ENCODE data around the gene PSTPIP1.

PSTPIP1 gene

GRCh38 chr15:77018796-77019505 is 24.0 kb downstream of the PSTPIP1 start:
- Histone ChIP-seq H3K4me1 (ENCODE audit: control insufficient read depth, insufficient read depth, low read length, poor library complexity, severe bottlenecking) (peaks cover 79% of the 10 kb centered on the region), H3K36me3 (ENCODE audit: control insufficient read depth, insufficient read depth, low read length) (peaks cover 33% of the 10 kb centered on the region)

GRCh38 chr15:77019521-77020331 is 24.8 kb downstream of the PSTPIP1 start:
- DNase-seq, result no peak
- Histone ChIP-seq H3K36me3 (ENCODE audit: control insufficient read depth, insufficient read depth, low read length) (peaks cover 34% of the 10 kb centered on the region), H3K4me3 (ENCODE audit: insufficient read depth, low read depth, low read length, poor library complexity, severe bottlenecking) (no peak overlapping the region), H3K9me3 (ENCODE audit: control insufficient read depth, low read length) (no peaks in the 10 kb centered on the region), H3K27ac (ENCODE audit: insufficient read depth, low read length, poor library complexity, severe bottlenecking) (peak overlapping the region; percentile 43), H3K27me3 (replicated peaks; ENCODE audit: control insufficient read depth, insufficient read depth, low read length, poor library complexity, severe bottlenecking) (no peaks in the 10 kb centered on the region), H3K4me1 (ENCODE audit: control insufficient read depth, insufficient read depth, low read length, poor library complexity, severe bottlenecking) (peaks cover 74% of the 10 kb centered on the region)

More at GRCh38 chr15:77018796-77019505, 24.0 kb downstream of the PSTPIP1 start:
- H3K9me3 ChIP-seq (ENCODE audit: control insufficient read depth, low read length), result no peaks in the 10 kb centered on the region
- peak overlapping the region; percentile 68 for H3K27ac ChIP-seq (ENCODE audit: insufficient read depth, low read length, poor library complexity, severe bottlenecking)
- no peak overlapping the region for H3K4me3 ChIP-seq (ENCODE audit: insufficient read depth, low read depth, low read length, poor library complexity, severe bottlenecking)
- H3K27me3 ChIP-seq (replicated peaks; ENCODE audit: control insufficient read depth, insufficient read depth, low read length, poor library complexity, severe bottlenecking), result no peaks in the 10 kb centered on the region
- no peak for DNase-seq

GRCh38 chr15:77020348-77021087 is 25.6 kb downstream of the PSTPIP1 start:
- no peak for DNase-seq
- peaks cover 40% of the 10 kb centered on the region for H3K36me3 ChIP-seq (ENCODE audit: control insufficient read depth, insufficient read depth, low read length)
- H3K4me1 ChIP-seq (ENCODE audit: control insufficient read depth, insufficient read depth, low read length, poor library complexity, severe bottlenecking), result peaks cover 66% of the 10 kb centered on the region
- H3K27me3 ChIP-seq (replicated peaks; ENCODE audit: control insufficient read depth, insufficient read depth, low read length, poor library complexity, severe bottlenecking), result no peaks in the 10 kb centered on the region
- H3K27ac ChIP-seq (ENCODE audit: insufficient read depth, low read length, poor library complexity, severe bottlenecking), result peak overlapping the region; percentile 58
- no peaks in the 10 kb centered on the region for H3K9me3 ChIP-seq (ENCODE audit: control insufficient read depth, low read length)
- H3K4me3 ChIP-seq (ENCODE audit: insufficient read depth, low read depth, low read length, poor library complexity, severe bottlenecking), result no peak overlapping the region

- Histone ChIP-seq H3K27me3 (replicated peaks; ENCODE audit: control insufficient read depth, insufficient read depth, low read length, poor library complexity, severe bottlenecking) (no peaks in the 10 kb centered on the region), H3K9me3 (ENCODE audit: control insufficient read depth, low read length) (no peaks in the 10 kb centered on the region), H3K36me3 (ENCODE audit: control insufficient read depth, insufficient read depth, low read length) (peaks cover 46% of the 10 kb centered on the region), H3K4me1 (ENCODE audit: control insufficient read depth, insufficient read depth, low read length, poor library complexity, severe bottlenecking) (peaks cover 61% of the 10 kb centered on the region), H3K27ac (ENCODE audit: insufficient read depth, low read length, poor library complexity, severe bottlenecking) (peak overlapping the region; percentile 58), H3K4me3 (ENCODE audit: insufficient read depth, low read depth, low read length, poor library complexity, severe bottlenecking) (no peak overlapping the region)
- DNase-seq, result no peak
These were observed 26.2 kb downstream of the PSTPIP1 start for GRCh38 chr15:77021088-77021481.

- peaks cover 53% of the 10 kb centered on the region for H3K4me1 ChIP-seq (ENCODE audit: control insufficient read depth, insufficient read depth, low read length, poor library complexity, severe bottlenecking)
- no peaks in the 10 kb centered on the region for H3K27me3 ChIP-seq (replicated peaks; ENCODE audit: control insufficient read depth, insufficient read depth, low read length, poor library complexity, severe bottlenecking)
- H3K9me3 ChIP-seq (ENCODE audit: control insufficient read depth, low read length), result no peaks in the 10 kb centered on the region
- peaks cover 48% of the 10 kb centered on the region for H3K36me3 ChIP-seq (ENCODE audit: control insufficient read depth, insufficient read depth, low read length)
- DNase-seq, result peak; percentile 29 to 45 (median 32)
- H3K4me3 ChIP-seq (ENCODE audit: insufficient read depth, low read depth, low read length, poor library complexity, severe bottlenecking), result no peak overlapping the region
- peak overlapping the region; percentile 59 for H3K27ac ChIP-seq (ENCODE audit: insufficient read depth, low read length, poor library complexity, severe bottlenecking)
These were observed 27.0 kb downstream of the PSTPIP1 start for GRCh38 chr15:77021803-77022381.

- Histone ChIP-seq H3K36me3 (ENCODE audit: control insufficient read depth, insufficient read depth, low read length) (peaks cover 51% of the 10 kb centered on the region), H3K4me3 (ENCODE audit: insufficient read depth, low read depth, low read length, poor library complexity, severe bottlenecking) (no peak overlapping the region), H3K27me3 (replicated peaks; ENCODE audit: control insufficient read depth, insufficient read depth, low read length, poor library complexity, severe bottlenecking) (no peaks in the 10 kb centered on the region), H3K27ac (ENCODE audit: insufficient read depth, low read length, poor library complexity, severe bottlenecking) (peak overlapping the region; percentile 59), H3K4me1 (ENCODE audit: control insufficient read depth, insufficient read depth, low read length, poor library complexity, severe bottlenecking) (peaks cover 47% of the 10 kb centered on the region), H3K9me3 (ENCODE audit: control insufficient read depth, low read length) (no peaks in the 10 kb centered on the region)
- no peak for DNase-seq
These were observed 28.0 kb downstream of the PSTPIP1 start for GRCh38 chr15:77022646-77023575.

GRCh38 chr15:77023576-77024272 is 28.8 kb downstream of the PSTPIP1 start:
- peaks cover 44% of the 10 kb centered on the region for H3K4me1 ChIP-seq (ENCODE audit: control insufficient read depth, insufficient read depth, low read length, poor library complexity, severe bottlenecking)
- no peak for DNase-seq
- no peaks in the 10 kb centered on the region for H3K9me3 ChIP-seq (ENCODE audit: control insufficient read depth, low read length)
- peak overlapping the region; percentile 20 for H3K27ac ChIP-seq (ENCODE audit: insufficient read depth, low read length, poor library complexity, severe bottlenecking)
- H3K36me3 ChIP-seq (ENCODE audit: control insufficient read depth, insufficient read depth, low read length), result peaks cover 51% of the 10 kb centered on the region
- H3K27me3 ChIP-seq (replicated peaks; ENCODE audit: control insufficient read depth, insufficient read depth, low read length, poor library complexity, severe bottlenecking), result no peaks in the 10 kb centered on the region
- H3K4me3 ChIP-seq (ENCODE audit: insufficient read depth, low read depth, low read length, poor library complexity, severe bottlenecking), result no peak overlapping the region

- peak; percentile 32 to 49 (median 46) for DNase-seq
- Histone ChIP-seq H3K36me3 (ENCODE audit: control insufficient read depth, insufficient read depth, low read length) (peaks cover 51% of the 10 kb centered on the region), H3K9me3 (ENCODE audit: control insufficient read depth, low read length) (no peaks in the 10 kb centered on the region), H3K27ac (ENCODE audit: insufficient read depth, low read length, poor library complexity, severe bottlenecking) (peak overlapping the region; percentile 38), H3K4me1 (ENCODE audit: control insufficient read depth, insufficient read depth, low read length, poor library complexity, severe bottlenecking) (peaks cover 38% of the 10 kb centered on the region), H3K4me3 (ENCODE audit: insufficient read depth, low read depth, low read length, poor library complexity, severe bottlenecking) (no peak overlapping the region), H3K27me3 (replicated peaks; ENCODE audit: control insufficient read depth, insufficient read depth, low read length, poor library complexity, severe bottlenecking) (no peaks in the 10 kb centered on the region)
These were observed 29.6 kb downstream of the PSTPIP1 start for GRCh38 chr15:77024273-77025082.
